GM13977 (cell line): ENCODE data around the gene OR7D4.
A peak's percentile ranks its signal among the peaks of the same experiment; 100 is the strongest.
"Not testable (repeated sequence)": the region's sequence is repeated elsewhere in the genome, so short reads cannot be mapped to it uniquely, and the experiment has no call there.

Experiments used
- DNase-seq: peaks from one replicate; pipeline ENCODE4 v3.0.0; 2012; ENCODE audit warnings: low spot score
- CTCF ChIP-seq: IDR thresholded peaks from 2 replicates; pipeline ENCODE4 v1.5.1; 2012; ENCODE audit warnings: mild to moderate bottlenecking, control low read depth; ENCODE audit not compliant: insufficient read depth; ENCODE audit errors: extremely low read depth, missing control alignments
- in situ Hi-C: fragments of 300-500 bp; cut with MboI; formaldehyde crosslinking; loops from one replicate; pipeline ENCODE4 v1.12.0; 2022; ENCODE audit warnings: low sequenced_read_pairs, low pct_unique_long_range_greater_than_20kb, mixed read lengths, inconsistent platforms; ENCODE audit not compliant: unreplicated experiment

The OR7D4 gene

GRCh38 chr19:9219489-9219888 is at the start of gene OR7D4:
Gene OR7D4 (minus strand): TSS chr19:9219589. CDS start chr19:9214837, 4,752 bp downstream.
- DNase-seq = no peak
- in situ Hi-C loops = no loop called here
- TF ChIP-seq CTCF = no peak

- DNase-seq = no peak
- no peak for TF ChIP-seq CTCF
- in situ Hi-C loops = no loop called here
These were observed 31.8 kb upstream of the OR7D4 start for GRCh38 chr19:9251236-9251635.

- DNase-seq = no peak
- in situ Hi-C loops = no loop called here
- TF ChIP-seq CTCF = no peak
These were observed 31.2 kb upstream of the OR7D4 start, which contains the start of gene OR7E24 for GRCh38 chr19:9250630-9251029. Gene OR7E24 (plus strand): TSS chr19:9250930. CDS start chr19:9251044, 114 bp downstream.

- peak; percentile 47 for DNase-seq
- in situ Hi-C loops = no loop called here
- TF ChIP-seq CTCF = peak; percentile 89
These were observed 13.8 kb downstream of the OR7D4 start for GRCh38 chr19:9205501-9206113.

- in situ Hi-C loops, DNase-seq: not testable (repeated sequence)
These were observed 21.3 kb downstream of the OR7D4 start for GRCh38 chr19:9198044-9198443.

GRCh38 chr19:9189535-9189934 is 29.9 kb downstream of the OR7D4 start:
- no peak for DNase-seq
- in situ Hi-C loops = no loop called here
- no peak for TF ChIP-seq CTCF

- no peak for TF ChIP-seq CTCF
- in situ Hi-C loops = no loop called here
- DNase-seq = no peak
These were observed 32.2 kb downstream of the OR7D4 start for GRCh38 chr19:9187191-9187590.
